T1000 (cell line): Measurements from ENCODE around the gene KRTAP12-1.

Source experiments
- DNase-seq: peaks from one replicate; lab custom pipeline; 2025; ENCODE audit warnings: mixed read lengths; lab: John Stamatoyannopoulos, UW

The KRTAP12-1 gene

DNA sequence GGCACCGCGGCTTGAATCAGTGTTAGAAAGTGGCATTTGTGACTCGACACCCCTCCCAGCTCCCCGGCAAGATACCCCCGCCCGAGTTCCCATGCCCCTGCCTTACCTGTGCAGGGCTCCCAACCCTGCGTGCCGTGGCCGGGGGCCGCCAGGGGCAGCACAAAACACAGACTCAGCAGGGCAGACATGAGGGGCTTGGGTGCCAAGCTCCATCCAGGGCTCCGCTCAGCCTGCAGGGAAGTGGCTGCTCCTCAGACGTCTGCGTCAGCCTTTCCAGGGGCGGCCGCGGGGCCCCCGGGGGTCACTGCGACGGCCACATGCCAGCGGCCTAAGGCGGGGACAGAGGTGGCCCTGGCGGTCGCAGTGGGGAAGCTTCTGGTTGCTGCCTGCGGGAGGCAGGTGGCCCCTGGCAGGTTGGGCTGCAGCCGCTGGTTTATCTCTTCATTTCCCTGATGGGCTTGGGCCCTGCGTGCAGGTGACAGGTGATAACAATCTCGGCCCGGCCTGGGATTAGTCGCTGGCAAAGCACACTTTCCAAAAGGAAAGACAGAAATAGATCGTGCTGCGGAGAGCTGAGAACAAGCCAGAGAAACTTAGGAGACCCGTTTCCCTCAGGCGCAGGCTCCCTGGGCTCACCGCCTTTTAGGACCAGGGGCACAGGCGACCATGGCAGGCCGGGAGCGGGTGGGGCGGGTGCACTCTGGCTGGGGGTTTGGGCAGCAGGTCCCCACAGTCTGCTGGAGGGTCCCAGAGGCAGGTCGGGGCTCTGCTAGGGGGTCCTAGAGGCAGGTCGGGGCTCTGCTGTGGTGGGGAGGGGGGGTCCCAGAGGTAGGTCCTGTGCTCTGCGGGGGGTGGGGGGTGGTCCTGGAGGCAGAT is 29.6 kb upstream of the KRTAP12-1 start, which contains the start of gene TSPEAR:
TSPEAR (minus strand) TSS at position 246 of the 876 bp plus-strand sequence; CDS start at position 188, 58 bp downstream.
- DNase-seq = no peak

DNA sequence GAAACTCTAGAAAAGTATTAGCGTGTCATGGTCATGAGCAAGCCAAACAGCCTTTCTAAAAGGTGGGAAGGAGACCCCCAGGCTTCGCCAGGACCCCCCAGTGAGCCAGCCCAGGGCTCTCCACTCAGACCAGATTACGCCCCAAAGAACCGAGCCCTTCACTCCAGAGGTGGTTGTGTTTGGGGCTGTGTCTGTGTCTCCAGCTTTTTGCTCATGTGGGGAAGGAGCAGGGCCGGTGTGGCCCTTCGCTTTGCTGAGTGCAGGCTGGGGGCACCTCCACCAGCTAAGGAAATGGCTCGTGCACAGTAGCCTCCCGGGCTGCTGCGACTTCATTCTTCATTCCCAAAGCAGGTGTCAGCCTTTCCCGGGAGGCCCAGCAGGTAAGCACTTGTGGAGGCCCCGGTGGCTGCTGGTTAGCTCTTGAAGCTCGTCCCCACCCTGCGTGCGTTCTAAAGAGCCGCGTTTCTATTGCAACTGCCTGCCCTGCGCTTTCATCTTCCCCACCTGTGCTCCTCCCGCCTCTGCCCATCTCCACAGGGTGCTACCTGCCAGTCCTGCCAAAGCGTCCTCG is 28.9 kb upstream of the KRTAP12-1 start:
- no peak for DNase-seq

DNA sequence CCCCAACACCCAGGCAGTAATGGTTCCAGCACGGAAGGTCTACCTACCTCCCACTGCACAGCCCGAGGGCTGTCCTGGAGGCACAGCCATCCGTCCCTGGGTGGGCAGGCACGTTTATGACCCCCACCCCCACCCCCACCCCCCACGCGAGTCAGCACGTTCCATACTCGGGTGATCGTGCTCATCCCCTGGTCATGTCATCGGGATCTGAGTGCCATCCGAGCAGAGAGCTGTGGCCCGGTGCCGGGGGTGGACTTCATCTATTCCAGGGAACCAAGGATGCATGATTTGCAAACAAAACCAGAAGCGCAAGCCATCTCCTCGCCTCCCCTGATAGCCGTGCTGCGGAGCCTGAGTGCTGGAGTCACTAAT is 28.3 kb upstream of the KRTAP12-1 start:
- DNase-seq = no peak

DNA sequence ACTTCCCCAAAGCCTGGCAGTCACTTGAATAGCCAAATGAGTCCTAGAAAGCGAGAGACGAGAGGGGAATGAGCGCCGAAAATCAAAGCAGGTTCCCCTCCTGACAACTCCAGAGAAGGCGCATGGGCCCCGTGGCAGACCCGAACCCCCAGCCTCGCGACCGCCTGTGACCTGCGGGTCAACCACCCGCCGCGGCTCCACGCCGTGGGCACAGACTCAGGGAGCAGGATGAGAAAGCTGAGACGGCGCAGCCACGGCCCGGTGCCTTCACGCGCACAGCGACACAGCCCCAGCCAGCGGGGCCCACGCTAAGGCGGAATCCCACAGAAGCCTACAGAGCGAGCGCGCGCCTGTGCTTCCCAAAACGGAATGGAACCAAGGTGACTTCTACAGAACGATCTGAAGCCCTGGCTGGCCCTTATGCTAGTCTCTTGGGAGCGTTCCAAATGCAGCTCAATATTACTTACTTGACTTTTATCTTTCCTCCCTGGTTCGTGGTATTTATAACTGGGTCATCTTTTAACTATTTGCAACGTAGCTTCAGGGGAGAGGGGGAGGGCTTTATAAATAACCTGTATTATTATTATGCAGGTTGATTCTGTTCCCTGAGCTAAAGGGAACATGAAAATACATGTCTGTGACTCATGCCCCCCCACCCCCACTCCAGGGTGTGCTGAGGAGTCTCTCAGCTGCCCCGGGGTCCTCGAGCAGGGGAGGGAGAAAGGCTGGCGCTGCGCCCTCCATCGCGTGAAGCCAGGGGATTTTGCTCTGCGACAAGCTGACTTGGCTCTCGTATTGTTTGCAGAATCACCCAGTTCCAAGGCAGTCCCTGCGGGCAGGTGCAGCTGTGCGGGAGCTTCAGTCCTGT is 27.7 kb upstream of the KRTAP12-1 start:
- DNase-seq = no peak

DNA sequence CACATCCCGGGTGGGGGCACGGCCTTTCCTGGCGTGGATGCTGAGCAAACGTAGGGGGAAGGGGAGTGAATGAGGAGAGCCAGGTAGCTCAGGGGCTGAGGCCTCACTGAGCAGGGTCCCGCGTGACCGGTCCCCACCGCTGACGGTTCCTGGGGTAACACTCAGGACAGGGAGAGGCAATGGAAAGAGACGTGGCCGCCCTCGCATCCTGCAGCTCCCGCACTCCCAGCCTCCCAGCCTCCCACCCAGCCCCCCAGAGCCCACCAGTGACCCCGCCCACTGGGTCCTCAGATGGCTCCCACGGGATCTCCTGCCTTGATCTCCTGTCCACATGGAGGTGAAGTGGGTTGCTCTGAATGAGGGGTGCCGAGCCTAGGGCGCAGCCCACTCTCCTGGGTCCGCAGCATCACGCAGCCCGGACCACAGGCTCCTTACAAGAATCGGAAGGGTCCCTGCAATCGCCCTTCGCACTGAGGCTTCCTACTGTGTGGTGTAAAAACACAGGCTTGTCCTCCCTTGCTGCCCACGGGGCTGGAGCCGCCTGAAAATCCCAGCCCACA is 27.0 kb upstream of the KRTAP12-1 start:
- no peak for DNase-seq

DNA sequence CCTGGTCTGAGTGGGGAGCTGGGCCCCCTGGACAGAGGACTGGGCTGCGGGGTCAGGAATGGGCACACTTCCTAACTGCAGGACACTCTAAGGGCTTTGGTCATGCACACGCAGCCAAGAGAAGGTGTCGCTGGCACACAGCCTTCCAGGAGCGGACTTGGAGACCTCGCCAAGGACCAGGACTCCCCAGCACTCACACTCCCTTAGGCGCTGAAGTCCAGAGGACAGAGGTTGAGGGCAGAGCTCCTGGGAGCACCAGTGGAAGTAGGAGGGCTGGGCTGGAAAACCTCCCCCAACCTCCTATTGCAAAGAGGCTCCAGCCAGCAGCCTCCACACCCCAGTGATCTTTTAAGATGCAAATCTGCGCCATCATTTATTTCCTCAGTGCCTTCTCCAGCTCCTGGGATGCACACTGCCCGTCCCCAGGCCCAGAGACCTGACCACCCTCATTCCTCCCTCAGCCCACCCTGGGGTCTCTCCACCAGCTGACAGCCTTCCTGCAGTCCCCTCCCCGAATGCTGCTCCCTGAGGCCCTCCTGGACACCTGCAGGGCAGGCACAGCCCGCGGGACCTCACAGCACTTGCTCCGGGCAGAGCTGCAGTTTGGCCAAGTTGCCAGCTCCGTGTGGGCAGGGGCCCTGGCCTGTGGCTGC is 26.4 kb upstream of the KRTAP12-1 start:
- no peak for DNase-seq

DNA sequence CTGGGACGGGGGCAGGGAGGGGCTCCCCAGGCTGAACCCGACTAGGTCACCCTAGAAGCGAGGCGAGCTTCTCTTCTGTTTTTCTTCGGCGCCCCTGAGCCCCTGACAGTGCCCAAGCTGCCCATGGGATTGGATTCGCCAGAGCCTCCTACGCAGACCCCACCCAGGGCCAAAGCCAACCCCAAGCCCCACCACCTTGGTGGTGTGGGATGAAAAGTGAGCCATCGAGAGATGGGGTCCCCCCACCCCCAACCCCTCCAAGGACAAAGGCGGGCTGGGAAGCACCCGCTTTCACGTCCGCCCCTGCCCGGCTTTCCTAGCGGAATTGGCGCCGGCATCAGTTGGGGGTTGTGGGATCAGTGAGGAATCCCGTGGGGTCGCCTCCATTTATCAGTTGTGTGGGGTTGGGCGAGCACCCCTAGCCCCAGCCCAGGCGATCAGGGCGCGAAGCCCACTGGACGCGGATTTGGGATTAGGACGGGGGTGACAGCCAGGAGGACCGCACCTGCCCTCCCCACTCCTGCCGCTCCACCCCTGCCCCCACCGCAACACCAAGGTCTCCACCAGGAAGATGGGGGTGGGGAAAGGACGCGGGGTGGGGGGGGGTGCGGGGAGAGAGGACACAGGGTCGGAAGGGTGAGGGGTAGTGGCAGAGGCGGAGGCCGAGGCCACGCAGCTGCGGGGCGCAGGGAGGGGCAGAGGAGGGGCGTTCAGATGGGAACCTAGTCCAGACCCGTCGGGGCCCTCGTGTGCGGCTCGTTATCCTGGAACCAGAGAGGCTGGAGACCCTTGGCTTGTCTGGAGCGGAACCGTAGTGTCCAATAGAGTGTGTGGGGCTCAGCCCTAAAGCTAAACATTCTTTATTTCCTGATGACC is 25.0 kb upstream of the KRTAP12-1 start:
- DNase-seq = no peak

DNA sequence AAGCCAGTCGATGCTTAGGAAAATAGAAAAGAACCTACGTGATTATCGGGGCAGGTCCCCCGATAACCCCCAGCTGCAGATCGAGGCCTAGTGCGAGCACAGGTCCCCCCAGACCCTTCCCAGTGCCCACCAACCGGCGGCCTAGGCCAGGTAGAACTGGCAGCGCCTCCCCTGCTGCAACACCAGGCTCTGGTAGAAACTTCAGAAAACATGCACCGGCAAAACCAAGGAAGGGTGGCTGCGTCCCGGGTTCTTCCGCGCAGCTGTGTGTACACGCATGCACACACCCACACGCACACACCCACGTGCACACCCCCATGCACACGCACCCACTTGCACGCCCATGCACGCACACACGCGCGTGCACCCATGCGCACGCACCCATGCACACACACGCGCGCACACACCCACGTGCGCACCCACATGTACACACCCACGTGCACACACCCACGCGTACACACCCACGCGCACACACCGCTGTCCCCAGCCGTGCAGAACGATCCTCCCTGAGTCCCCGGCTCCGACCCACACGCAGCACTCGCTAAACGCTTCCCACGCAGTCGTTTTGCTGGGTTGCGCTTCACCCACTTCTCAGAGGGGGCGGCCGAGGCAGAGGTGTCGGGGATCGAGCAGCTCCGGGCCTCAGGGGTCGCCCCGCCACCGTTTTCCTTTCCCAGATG is 24.2 kb upstream of the KRTAP12-1 start:
- no peak for DNase-seq

DNA sequence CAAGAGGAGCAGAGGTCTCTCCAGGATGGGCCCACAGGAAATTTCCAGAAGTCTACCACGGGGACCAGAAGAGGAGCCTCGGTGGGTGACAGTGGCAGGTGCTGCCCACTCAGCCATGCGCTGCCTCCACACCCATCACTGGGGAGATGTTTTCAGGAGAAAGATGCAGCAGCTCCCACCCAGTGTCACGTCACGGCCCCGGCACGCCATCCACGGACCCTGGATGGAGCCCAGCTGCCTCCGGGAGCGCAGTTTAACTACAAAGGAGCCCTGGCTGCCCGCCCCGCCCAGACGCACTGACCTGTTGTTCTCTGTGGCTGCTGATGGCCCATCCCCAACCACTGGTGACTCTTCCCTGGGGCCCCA is 22.7 kb upstream of the KRTAP12-1 start:
- no peak for DNase-seq

DNA sequence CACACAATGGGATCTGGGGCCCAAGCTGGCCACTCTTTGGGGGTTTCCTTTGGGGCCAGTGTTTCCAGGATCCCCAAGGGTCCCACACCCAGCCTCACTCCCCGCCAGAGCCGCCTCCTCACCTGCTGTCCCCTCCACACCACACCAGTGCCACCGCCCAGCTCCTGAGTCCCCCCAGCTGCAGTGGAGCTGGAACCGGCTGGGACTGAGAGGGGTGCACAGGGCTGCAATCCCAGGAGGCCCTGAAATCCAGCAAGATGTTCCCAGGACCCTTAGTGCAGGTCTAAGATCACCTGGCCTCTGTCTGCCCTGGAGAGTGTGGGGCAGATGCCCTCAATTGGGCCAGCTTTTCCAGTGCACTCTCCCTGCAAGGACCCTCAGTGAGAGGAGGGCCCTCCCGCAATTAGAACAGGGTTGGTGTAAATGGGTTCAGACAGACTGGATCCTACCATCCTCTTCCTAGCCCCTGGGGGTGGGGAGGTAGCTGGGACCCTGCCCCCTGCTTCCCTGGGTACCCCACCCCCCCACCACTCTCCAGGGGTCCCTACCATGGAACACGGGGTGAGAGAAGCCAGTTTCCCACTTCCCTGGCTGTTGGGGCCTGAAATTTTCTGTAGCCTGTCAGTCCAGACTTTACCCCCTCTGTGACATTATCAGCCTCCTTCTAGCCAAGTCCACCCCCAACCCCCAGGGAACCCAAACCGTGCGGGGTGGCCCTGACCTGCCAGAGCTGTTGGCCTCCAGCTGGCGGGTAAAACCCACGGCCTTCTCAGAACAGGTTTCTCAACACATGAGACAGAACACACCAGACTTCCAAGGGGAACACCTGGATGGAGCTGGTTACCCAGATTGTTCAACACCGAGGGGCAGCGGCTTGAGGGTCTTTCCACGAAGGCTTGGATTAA is 22.0 kb upstream of the KRTAP12-1 start:
- no peak for DNase-seq

DNA sequence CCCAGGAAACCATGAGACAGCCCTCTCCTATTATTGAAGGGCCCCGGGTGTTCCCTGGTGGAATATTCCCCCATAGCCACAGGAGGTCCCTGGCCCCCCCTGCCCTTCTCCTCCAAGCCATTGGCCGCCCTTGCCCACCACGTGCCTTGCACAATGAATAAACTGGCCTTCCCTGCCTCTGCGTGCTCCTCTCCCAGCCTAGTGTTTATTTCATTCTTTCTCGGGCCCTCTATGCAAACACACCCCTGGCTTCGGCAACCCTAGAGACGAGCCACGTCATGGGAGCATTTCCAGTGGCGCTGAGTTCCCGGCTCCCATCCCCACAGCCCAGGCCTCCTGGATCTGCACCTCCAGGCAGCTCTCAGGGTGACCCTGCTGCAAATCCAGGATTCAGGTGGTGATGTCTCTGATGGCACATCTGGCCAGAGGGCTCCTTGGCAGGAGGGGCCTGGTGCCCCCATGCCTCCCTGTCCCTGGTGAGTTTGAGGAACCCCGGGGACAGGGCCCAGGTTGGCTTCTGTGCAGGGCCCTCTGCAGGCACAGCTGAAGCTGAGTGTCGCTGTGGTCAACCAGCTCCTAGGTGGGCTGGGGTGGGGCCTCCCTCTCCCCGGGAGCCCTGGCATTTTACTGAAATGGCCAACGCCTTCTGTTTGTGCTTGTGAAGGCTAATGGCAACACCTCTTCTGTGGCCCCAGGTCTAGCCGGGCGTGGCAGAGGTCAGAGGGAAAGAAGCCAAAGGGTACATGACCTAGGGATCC is 21.2 kb upstream of the KRTAP12-1 start:
- DNase-seq = no peak

DNA sequence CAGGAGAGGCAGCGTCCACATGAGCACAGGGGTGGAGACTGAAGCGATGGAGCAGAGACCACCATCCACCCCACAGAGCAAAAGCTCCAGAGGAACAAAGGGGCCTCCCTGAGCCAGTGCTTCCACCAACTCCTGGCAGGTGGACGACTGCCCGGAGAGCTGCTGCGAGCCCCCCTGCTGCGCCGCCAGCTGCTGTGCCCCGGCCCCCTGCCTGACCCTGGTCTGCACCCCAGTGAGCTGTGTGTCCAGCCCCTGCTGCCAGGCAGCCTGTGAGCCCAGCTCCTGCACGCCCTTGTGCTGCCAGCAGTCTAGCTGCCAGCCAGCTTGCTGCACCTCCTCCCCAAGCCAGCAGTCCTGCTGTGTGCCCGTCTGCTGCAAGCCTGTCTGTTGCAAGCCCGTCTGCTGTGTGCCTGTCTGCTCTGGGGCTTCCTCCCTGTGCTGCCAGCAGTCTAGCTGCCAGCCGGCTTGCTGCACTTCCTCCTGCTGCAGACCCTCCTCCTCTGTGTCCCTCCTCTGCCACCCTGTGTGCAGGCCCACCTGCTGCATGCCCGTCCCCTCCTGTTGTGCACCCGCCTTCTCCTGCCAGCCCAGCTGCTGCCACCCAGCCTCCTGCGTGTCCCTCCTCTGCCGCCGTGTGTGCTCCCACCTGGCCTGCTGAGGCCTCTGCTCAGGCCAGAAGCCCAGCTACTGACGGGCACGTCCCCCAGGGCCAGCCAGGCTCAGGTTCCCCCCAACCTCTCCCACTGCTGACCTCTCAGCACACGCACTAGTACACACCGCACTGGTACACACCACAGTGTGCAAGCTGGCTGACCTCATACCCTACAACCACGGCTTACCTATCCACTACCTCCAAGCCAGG is 20.4 kb upstream of the KRTAP12-1 start:
- no peak for DNase-seq

DNA sequence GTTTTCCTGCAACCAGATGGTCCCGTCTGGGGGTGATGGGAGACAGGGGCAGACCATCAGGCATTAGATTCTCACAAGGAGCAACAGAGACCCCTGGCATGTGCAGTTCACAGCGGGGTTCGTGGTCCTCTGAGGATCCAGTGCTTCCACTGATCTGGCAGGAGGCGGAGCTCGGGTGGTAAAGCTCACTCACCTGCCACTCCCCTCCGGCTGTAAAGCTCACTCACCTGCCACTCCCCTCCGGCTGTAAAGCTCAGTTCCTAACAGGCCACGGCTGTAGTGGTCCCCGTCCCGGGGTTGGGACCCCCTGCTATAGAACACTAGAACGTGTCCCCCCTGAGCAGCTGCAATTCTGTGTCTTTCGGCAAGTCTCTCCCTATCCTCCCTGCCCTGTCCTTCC is 19.6 kb upstream of the KRTAP12-1 start:
- no peak for DNase-seq

DNA sequence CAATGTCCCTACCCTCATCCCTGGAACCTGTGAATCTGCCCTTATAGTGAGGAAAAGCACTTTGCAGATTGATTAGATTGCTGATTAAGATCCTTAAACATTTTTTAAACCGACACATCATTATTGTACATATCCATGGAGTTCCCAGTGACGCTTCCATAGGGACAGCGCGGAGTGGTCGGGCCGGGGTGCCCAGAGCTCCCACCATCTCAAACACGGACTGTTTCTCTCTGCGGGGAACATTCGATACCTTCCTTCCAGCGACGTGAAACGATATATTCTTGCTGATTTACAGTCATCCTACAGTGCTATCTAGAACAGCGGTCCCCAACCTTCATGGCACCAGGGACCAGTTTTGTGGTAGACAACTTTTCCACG is 19.0 kb upstream of the KRTAP12-1 start:
- DNase-seq = no peak

DNA sequence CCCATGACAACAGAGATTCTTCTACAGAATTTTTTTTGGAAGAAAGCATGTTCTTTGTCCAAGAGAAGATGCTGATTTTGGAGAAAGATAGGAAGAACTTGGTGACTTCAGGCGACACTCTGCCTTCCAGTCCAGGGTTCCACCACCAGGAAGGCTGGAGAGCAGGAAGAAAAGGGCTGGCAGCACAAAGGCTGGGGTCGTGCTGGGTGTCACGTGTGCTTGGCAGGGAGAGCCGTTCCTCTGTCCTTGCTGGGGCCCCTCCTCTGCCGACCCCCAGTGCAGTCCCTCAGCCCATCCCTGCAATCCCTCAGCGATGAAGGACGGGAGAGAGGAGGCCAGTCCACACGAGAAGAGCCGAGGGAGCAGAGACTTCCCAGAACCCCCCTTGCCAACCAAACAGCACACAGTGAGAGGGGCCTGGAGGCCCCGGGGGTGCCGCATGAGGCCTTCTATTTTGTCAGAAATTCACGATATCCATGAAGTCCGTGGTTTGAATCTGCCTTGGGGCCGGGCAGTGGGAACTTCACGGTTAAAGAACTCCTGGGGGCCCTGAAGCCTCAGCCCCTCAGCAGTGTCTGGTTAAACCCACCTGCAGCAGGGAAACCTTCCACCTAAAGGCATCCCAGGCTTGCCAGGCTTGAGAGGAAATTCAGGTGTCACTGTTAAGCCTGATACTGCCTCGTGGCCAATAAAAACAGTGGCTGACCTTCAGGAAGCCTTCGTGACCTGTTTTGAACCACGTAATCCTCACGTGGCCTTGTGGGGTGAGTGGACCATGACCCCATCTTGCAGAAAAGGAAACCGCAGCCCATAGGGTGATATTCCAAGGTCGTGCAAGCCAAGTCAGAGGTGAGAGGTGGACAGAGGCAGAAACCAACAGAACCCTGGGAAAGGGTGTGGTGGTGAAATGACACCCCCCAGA is 18.4 kb upstream of the KRTAP12-1 start:
- DNase-seq = no peak

DNA sequence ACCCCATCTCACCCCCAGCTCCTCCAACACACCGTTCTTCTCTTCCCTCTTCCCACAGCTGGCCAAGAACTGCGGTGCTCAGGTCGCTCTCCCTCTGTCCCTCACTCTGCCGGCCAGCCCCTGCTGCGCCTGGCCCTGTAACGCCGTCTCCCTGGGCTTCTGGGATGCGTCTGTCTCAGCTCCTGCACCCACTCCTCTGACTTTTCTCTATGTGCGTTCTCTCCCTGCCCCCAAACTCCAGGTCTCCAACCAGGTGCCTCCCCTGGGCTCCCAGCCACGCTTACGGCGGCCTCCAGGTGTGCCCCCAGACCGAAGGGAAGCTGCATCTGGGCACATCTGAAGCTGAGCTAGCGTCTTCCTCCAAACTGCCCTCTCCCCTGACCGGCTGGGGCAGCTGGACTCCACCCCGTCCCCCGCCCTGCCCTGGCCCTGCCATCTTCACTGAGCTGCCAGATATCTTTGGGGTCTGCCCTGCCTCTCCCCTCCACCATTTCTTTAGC is 17.6 kb upstream of the KRTAP12-1 start:
- no peak for DNase-seq
